Suprapubic skin (tissue), 4 donors: ENCODE results near the gene ADGRB3. TPM values are rescaled to one million over a fixed set of nuclear protein-coding genes. Genes with fewer than 3 reads are reported as not detected.

Experiments
- DNase-seq, 2 donors: peaks; one replicate each; pipeline ENCODE4 v3.0.0-alpha.2; 2019; ENCODE audit warnings: low spot score in 2 of 2
- H3K27ac ChIP-seq: fragments of 200-600 bp; sonication (generic); one replicate; pipeline ENCODE4 v1.5.1; 2019
- H3K27me3 ChIP-seq: fragments of 200-600 bp; sonication (generic); one replicate; pipeline ENCODE4 v1.5.1; 2019
- H3K36me3 ChIP-seq: fragments of 200-600 bp; sonication (generic); one replicate; pipeline ENCODE4 v1.5.1; 2019
- H3K4me1 ChIP-seq: fragments of 200-600 bp; sonication (generic); one replicate; pipeline ENCODE4 v1.5.1; 2019
- H3K4me3 ChIP-seq: fragments of 200-600 bp; sonication (generic); one replicate; pipeline ENCODE4 v1.5.1; 2019; ENCODE audit warnings: mild to moderate bottlenecking
- H3K9me3 ChIP-seq: fragments of 200-600 bp; sonication (generic); one replicate; pipeline ENCODE4 v1.5.1; 2019
- CTCF ChIP-seq, 2 donors: fragments of 200-600 bp in 1 of 2; fragments of 450-650 bp in 1 of 2; sonication (generic) in 1 of 2; IDR thresholded peaks; one replicate each; pipeline ENCODE4 v1.5.1; 2016 to 2019; ENCODE audit warnings: antibody characterized with exemption in 2 of 2, mild to moderate bottlenecking in 1 of 2, moderate library complexity in 1 of 2
- EP300 ChIP-seq: sonication (generic); formaldehyde crosslinking; IDR thresholded peaks from one replicate; pipeline ENCODE4 v1.6.1; 2017; ENCODE audit warnings: antibody characterized with exemption
- POLR2A ChIP-seq, 2 donors: fragments of 450-650 bp; IDR thresholded peaks; one replicate each; pipeline ENCODE4 v1.6.1; 2017; ENCODE audit warnings: antibody characterized with exemption in 2 of 2, mild to moderate bottlenecking in 2 of 2, moderate library complexity in 2 of 2
- POLR2AphosphoS5 ChIP-seq, 3 donors: sonication (generic); formaldehyde crosslinking; IDR thresholded peaks; one replicate each; pipeline ENCODE4 v1.6.1; 2017; ENCODE audit warnings: antibody characterized with exemption in 3 of 3
- WGBS: methylation state at CpG from one replicate; pipeline ENCODE4 v1.1.5; 2018; 5-methylcytosine and 5-hydroxymethylcytosine counted together
- total RNA-seq, 4 donors: library from RNA; depleted of rRNA; stranded (reverse); fragments of >200 nt; gene quantifications; one replicate each; pipeline ENCODE4 v1.1.0, GENCODE V29; 2016

Gene ADGRB3
- total RNA-seq, 4 donors from 2014 or later, result 0.42 to 2.2 (median 1.3) TPM

DNA sequence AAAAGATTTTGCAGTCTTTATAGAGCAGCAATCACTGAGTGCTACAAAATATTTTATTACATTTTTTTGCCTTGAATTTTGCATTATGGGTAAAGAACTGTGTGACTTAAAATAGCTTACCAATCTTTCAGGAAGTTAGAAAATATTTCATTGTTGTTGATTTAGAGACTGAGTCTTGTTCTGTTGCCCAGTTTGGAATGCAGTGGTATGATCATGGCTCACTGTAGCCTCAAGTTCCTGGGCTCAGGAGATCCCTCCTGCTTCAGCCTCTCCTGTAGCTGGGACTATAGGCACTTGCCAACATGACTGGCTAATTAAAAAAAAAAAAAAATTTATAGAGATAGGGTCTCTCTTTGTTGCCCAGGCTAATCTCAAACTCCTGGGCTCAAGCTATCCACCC lies 100.8 kb downstream of the ADGRB3 start:
- Histone ChIP-seq H3K4me3 (no peak overlapping the region), H3K27me3 (no peaks in the 10 kb centered on the region), H3K27ac (no peak overlapping the region), H3K4me1 (no peaks in the 10 kb centered on the region), H3K36me3 (no peaks in the 10 kb centered on the region), H3K9me3 (no peaks in the 10 kb centered on the region)
- no peak for DNase-seq
- TF ChIP-seq CTCF (IDR thresholded peaks at IDR 0.05) (no peak), POLR2AphosphoS5 (IDR thresholded peaks at IDR 0.05) (no peak), POLR2A (IDR thresholded peaks at IDR 0.05) (no peak), EP300 (no peak)

DNA sequence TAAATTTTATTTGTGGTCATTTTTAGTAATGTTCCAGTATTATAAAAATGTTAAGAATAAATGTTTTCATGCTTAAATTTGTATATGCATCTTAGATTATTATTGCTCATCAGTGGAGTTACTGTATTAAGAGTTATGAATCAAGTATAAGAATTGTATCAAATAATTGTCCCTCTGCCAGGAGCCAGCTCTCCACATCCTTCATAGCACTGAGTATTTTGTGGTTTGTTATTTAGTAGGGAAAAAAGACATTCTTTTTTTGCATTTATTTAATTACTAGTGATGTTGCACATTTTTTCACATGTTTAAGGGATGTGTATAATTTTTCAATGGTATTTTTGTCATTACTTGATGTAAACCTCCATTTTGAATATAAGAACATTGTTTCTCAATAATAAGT lies 102.0 kb downstream of the ADGRB3 start:
- Histone ChIP-seq H3K9me3 (no peaks in the 10 kb centered on the region), H3K27ac (no peak overlapping the region), H3K4me1 (no peaks in the 10 kb centered on the region), H3K36me3 (no peaks in the 10 kb centered on the region), H3K27me3 (no peaks in the 10 kb centered on the region), H3K4me3 (no peak overlapping the region)
- no peak for DNase-seq
- no peak for TF ChIP-seq EP300
- no peak for TF ChIP-seq POLR2AphosphoS5 (IDR thresholded peaks at IDR 0.05)
- TF ChIP-seq CTCF (IDR thresholded peaks at IDR 0.05), result no peak
- no peak for TF ChIP-seq POLR2A (IDR thresholded peaks at IDR 0.05)

GRCh38 chr6:68738039-68738438 lies 103.0 kb downstream of the ADGRB3 start:
- no peak overlapping the region for H3K4me3 ChIP-seq
- H3K9me3 ChIP-seq, result no peaks in the 10 kb centered on the region
- DNase-seq, result no peak
- no peaks in the 10 kb centered on the region for H3K27me3 ChIP-seq
- H3K36me3 ChIP-seq, result no peaks in the 10 kb centered on the region
- no peaks in the 10 kb centered on the region for H3K4me1 ChIP-seq
- no peak overlapping the region for H3K27ac ChIP-seq
- TF ChIP-seq POLR2AphosphoS5 (IDR thresholded peaks at IDR 0.05), result no peak
- no peak for TF ChIP-seq EP300
- no peak for TF ChIP-seq POLR2A (IDR thresholded peaks at IDR 0.05)
- no peak for TF ChIP-seq CTCF (IDR thresholded peaks at IDR 0.05)

DNA sequence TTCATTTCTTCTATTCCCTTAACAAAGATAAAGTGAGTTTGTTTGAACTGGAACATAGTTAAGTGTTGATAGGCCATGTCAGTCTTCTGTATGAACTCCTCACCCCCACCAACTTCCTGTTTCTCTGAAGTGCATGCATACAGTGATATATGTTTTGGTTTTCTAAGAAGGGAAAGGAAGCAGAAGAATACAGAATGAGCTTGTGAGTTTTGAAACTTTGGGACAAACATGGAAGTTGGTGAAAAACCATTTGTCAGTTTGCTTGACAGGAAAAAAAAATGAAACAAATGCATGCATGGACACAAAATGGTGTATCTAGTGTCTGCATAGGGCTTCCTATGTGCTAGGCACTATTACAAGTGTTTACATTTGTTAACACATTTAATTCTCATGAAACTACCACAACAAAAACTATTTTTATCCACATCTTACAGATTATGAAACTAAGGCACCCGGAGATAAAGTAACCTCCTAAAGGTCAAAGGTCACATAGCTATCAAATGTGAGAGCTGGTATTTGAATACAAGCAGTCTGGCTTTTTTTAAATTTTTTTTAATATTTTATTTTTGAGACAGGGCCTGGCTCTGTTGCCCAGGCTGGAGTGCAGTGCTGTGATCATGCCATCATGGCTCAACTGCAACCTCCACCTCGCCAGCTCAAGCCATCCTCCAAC lies 105.9 kb downstream of the ADGRB3 start:
- no peak for DNase-seq
- 80% methylated on average over 2 of the region's 2 CpGs for WGBS
- H3K9me3 ChIP-seq, result no peaks in the 10 kb centered on the region
- no peak overlapping the region for H3K4me3 ChIP-seq
- H3K4me1 ChIP-seq, result no peaks in the 10 kb centered on the region
- no peaks in the 10 kb centered on the region for H3K27me3 ChIP-seq
- no peak for TF ChIP-seq POLR2AphosphoS5 (IDR thresholded peaks at IDR 0.05)
- TF ChIP-seq CTCF (IDR thresholded peaks at IDR 0.05), result no peak
- no peak for TF ChIP-seq EP300
- TF ChIP-seq POLR2A (IDR thresholded peaks at IDR 0.05), result no peak
- no peak overlapping the region for H3K27ac ChIP-seq
- H3K36me3 ChIP-seq, result no peaks in the 10 kb centered on the region

DNA sequence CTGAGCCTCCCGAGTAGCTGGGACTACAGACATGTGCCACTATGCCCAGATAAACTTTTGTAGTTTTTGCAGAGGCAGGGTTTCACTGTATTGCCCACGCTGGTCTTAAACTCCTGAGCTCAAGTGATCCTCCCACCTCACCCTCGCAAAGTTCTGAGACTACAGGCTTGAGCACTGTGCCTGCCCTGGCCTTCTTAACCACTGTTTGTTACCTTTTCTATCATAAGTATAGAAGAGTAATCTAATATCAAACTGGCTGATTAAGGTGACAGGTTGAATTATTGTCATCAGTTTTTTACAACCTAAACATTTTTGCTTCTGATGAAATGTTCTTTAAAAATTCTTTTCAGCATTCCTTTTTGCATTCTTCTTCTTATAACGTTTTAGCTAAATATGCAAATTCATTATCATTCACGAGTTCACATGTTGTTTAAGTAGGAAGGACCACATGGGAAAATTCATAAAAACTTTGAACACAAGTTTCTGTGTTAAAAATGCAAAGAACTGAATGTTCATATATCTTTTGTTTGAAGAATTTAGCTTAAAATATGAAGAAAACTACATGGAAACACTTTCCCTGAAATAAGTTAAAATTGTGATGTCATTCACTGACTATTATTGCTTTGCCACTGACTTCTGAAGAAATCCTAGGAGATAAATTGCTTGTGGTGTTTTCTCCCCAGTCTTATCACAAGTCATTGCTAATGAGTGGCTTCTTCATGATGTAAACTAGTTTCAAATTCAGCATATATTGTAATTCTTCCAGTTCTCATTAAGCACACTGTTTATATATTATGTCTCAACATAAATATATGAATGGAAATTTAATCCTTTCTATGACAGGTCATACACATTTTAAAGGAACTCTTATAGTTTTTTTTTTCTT lies 106.7 kb downstream of the ADGRB3 start:
- WGBS, result 75% methylated on average over 5 of the region's 5 CpGs
- no peaks in the 10 kb centered on the region for H3K36me3 ChIP-seq
- no peak for TF ChIP-seq POLR2AphosphoS5 (IDR thresholded peaks at IDR 0.05)
- no peak for TF ChIP-seq EP300
- no peak for TF ChIP-seq POLR2A (IDR thresholded peaks at IDR 0.05)
- no peak for TF ChIP-seq CTCF (IDR thresholded peaks at IDR 0.05)
- no peak overlapping the region for H3K27ac ChIP-seq
- H3K27me3 ChIP-seq, result no peaks in the 10 kb centered on the region
- no peaks in the 10 kb centered on the region for H3K9me3 ChIP-seq
- no peak for DNase-seq
- no peak overlapping the region for H3K4me3 ChIP-seq
- H3K4me1 ChIP-seq, result no peaks in the 10 kb centered on the region
